ENCODE data around the gene NOC3L.
"Not testable (repeated sequence)": the region's sequence is repeated elsewhere in the genome, so short reads cannot be mapped to it uniquely, and the experiment has no call there.

The NOC3L gene, protein sequence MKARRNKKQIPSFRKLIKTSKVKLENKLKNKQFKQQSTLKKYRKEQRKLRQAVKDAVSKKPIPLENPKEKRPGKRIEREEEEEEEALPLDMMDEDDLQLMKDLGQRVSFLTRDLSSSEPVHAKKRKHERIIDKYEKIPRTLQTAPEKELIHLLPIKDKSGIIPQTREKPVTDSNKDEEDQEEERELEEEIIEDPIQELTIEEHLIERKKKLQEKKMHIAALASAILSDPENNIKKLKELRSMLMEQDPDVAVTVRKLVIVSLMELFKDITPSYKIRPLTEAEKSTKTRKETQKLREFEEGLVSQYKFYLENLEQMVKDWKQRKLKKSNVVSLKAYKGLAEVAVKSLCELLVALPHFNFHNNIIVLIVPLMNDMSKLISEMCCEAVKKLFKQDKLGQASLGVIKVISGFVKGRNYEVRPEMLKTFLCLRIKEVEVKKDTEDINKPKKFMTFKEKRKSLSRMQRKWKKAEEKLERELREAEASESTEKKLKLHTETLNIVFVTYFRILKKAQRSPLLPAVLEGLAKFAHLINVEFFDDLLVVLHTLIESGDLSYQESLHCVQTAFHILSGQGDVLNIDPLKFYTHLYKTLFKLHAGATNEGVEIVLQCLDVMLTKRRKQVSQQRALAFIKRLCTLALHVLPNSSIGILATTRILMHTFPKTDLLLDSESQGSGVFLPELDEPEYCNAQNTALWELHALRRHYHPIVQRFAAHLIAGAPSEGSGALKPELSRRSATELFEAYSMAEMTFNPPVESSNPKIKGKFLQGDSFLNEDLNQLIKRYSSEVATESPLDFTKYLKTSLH

DNA sequence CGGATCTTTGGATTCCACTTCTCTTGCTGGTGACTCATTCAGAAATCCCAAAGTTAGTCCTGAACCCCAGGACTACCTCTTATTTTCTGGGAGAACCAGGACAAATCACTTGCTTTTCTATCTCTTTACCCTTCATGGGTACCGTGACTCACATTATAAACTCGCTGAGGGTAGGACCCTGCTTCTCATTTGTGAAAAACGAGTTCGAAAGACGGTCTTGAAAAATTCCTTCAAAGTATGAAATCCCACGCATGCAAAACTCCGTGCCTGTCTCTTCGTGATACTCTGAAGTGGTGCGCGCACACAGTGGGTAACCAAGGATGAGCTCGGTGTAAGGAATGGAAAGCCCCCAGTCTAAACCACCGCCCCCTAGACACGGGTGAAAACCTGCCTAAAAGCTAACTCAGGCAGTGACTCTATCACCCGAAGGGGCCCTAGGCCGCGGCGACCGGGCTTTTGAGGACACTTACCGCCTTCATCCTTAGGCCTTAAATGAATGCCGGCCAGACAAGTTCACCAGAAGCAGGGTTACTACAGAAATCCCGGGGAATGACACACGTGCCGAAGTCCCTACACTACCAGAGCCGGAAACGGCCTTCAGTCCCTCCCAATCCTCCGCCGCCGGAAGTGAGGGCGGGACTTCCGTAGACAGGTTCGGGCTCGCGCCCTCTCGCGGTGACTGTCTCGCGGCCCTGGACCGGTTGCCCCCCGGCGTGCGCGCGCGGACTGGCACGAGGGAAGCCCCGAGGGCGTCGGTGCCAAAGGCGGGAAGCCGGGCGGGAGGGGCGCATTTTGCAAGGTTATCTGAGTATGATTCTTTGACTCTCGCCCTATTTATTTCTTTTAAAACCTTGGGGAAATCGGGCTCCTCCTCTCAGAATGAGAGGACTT lies at the start of gene NOC3L:
NOC3L (minus strand) TSS at position 580 of the 891 bp plus-strand sequence; CDS start at position 479, 101 bp downstream.
- peak; percentile 96 for DNase-seq (ENCODE audit: low spot score)

DNA sequence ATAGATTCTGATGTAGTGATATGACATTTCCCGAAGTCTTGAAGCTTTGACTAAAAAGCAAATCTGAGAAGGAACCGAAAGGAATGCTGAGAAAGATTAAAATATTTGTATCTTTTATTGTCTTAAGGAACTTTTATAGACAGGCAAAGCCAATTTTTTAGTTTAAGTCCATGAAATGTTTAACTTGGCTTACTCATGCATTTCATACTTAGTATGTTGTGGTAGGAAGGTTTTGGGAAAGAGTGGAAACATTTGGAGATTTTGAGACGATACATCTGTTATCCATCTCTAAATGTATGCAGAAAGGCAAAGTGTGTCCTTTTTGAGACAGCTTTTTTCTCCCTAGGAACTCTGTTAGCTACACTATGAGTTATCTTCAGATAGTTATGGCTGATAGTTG lies 49.7 kb upstream of the NOC3L start:
- DNase-seq (ENCODE audit: low spot score), result no peak

DNA sequence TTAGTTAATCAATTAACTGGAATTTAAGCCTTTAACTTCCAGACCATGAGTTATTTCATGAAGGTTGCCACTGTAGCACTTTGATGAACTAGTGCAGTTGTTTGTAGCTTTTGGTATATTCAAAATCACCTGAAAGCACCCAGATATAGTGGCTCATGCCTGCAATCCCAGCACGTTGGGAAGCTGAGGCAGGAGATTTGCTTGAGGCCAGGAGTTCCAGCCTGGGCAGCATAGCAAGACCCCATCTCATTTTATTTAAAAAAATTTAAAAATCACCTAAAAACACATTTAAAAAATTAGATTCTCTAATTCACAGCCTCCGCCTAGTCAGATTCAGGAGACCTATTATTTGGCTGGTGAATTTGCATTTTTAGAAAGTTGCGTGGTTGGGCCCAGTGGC lies 48.6 kb upstream of the NOC3L start:
- DNase-seq (ENCODE audit: low spot score), result no peak

DNA sequence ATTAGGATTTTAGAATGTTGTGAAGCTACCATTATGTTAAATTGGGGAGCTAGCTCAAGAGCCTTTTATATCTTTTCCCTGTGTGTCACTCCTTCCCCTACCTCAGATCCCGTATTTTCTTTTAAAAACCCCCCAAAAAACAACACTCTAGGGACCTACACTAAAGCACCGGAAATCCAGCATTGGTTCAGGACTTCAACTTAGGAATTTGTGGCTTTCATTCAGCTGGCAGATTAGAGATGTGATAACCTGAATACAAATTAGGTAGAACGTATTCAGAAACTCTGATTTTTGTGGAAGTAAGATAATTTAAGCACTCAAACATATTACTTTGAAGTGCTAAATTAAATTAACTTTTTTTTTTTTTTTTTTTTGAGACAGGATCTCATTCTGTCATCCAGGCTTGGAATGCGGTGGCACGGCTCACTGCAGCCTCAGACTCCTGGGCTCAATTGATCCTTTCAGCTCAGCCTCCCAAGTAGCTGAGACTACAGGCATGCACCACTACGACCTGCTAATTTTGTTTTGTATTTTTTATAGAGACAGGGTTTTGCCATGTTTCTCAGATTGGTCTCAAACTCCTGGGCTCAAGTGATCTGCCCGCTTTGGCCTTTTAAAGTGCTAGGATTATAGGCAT lies 46.4 kb upstream of the NOC3L start:
- DNase-seq (ENCODE audit: low spot score), result no peak

DNA sequence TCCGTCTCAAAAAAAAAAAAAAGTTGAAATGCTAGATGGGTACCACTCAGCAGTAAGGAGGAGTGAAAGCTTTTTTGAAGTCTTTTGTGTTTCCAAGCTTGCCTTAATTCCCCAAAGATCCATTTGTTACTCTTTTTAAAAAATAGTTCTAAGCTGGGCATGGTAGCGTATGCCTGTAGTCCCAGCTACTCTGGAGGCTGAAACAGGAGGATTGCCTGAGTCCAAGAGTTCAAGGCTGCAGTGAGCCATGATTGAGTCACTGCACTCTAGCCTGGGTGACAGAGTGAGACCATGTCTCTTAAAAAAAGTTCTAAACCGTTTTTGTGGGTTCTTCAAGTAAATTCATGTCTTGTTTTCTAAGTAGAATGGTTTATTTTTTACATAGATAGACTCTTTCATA lies 44.9 kb upstream of the NOC3L start:
- no peak for DNase-seq (ENCODE audit: low spot score)

DNA sequence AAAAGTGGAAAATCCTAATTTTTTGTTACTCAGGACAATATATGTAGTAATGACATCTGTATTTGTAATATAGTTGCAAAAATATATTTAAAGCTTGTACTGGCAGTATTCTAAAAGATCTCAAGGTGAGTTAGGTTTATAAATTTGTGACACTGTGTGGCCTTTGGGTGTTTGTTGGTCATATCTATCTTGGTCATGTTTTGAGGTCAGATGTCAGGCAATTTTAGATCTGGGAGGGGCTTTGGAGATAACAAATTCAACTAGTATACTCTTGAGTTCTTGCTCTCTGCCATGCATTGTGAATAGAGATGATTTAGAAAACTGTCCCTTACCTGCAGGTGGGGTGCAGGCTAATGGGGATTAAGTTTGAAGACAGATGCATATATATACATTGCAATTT lies 42.7 kb upstream of the NOC3L start:
- no peak for DNase-seq (ENCODE audit: low spot score)

DNA sequence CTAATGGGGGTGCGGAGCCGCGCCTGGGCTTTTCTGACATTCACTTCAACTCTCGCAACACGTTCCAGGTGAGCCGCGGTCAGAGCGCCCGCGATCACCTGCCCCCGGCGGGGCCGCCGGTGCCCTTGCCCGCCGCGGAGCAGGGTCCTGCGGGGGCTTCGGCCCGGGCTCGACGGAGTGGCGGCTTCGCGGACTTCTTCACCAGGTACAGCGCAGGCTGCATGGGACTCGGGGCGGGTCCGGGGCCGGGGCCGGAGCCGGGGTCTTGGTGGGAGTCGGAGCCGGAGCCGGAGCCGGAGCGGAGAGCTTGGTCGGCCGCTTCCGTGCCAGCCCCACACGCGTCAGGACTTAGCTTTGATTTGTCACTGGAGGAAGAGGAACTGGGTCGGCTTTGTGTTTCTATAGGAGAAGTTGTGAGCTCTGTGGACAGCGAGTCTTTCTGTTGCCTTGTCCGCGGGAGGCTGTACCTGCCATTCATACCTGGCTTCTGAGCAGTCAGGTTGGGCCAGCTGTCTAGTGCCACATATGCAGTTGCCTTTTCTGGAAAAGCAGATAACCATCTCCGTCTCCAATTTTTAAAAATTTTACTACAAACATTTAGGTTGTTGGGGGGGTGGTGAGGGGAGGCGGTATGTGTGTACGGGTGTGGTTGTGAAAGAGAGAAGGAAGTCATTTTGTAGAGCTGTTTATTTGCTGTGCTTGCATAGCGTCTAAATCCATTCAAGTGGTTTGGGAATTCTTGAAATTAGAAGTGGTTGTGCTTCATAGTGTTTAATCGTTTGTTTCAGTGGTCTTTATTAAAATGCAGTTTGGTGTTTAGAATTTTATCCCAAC lies 40.9 kb upstream of the NOC3L start:
- peak; percentile 91 for DNase-seq (ENCODE audit: low spot score)

DNA sequence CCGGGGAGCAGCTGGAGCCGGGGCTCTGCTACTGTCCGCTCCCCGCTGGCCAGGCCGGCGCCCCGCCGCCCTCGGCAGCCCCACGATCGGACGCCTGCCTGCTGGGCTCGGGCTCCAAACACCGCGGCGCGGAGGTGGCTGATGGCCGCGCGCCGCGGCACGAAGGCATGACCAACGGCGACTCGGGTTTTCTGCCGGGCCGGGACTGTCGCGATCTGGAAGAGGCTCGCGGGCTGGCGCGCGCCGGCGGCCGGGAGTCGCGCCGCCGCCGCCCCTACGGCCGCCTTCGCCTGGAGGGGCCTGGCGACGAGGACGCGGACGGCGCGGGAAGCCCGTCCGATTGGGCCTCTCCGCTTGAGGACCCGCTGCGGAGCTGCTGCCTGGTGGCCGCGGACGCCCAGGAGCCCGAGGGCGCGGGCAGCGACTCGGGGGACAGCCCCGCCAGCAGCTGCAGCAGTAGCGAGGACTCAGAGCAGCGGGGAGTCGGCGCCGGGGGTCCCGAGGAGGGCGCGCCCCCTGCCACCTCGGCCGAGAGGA lies 40.2 kb upstream of the NOC3L start:
- DNase-seq (ENCODE audit: low spot score), result peak; percentile 60

DNA sequence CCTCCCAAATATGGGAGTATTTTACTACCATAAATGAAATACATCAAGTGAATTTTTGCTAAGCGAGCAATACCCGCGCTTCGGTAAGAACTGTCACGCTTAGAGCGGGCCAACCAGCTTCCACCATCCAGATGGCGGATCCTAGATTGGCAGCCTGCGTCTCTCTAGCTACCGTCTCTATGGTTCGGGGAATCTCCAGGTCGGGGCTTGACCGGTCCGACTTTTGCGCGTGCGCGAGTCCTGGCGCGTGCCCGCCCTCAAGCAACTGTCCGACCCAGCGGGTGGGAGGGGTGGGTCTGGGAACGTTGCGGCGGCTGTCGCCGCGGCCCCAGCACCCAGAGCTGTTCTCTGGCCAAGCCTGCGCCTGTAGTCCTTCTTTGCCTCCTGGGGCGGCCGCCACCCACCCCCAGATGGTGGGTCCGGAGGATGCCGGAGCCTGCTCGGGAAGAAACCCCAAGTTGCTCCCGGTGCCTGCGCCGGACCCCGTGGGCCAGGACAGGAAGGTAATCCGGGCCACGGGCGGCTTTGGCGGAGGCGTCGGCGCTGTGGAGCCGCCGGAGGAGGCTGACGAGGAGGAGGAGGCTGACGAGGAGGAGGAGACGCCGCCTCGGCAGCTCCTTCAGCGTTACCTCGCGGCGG lies 39.6 kb upstream of the NOC3L start, which contains the start of gene TBC1D12:
TBC1D12 (plus strand) TSS at position 338 of the 639 bp plus-strand sequence; CDS start at position 411, 73 bp downstream.
- DNase-seq (ENCODE audit: low spot score), result peak; percentile 98

DNA sequence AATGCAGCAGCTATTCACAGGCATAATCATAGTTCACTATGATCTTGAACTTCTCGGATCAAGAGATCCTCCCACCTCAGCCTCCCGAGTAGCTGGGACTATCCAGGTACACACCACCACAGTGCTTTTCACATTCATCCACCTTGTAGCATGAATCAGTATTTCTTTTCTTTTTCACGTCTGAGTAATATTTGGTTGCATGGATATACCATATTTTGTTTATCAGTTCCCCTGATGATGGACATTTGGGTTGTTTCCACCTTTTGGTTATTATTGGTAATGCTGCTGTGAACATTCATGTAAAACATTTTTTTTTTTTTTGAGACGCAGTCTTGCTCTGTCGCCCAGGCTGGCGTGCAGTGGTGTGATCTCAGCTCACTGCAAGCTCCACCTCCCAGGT lies 36.0 kb upstream of the NOC3L start:
- no peak for DNase-seq (ENCODE audit: low spot score)

DNA sequence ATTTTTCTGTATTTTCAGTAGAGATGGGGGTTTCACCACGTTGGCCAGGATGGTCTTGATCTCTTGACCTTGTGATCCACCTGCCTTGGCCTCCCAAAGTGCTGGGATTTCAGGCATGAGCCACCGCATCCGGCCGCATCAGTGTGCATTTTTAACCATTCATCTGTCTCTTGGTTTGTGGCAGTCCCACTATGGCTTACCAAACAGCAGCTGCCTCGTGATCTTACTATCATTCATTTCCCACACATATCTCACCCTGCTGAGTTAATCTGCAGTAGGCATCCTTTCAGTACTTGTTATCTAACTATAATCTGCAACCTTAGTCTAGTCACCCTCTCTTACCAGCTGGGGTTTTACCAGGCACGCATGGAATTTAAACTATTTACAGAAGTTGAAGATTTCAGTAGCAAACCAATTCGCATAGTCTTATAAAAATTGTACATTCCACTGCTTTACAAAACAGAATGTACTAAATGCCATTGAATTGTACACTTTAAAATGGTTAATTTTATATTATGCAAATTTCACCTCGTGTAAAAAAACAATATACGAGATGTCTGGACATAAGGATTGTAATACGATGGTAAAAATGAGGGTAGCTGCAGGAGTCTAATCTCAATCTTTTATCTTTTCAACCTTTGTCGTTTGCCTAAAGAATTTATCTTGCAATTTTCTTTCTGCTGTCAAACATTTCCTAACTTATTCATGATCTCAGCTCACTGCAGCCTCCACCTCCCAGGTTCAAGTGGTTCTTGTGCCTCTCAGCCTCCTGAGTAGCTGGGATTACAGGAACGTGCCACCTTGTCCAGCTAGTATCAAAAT lies 35.0 kb upstream of the NOC3L start:
- DNase-seq (ENCODE audit: low spot score), result peak; percentile 65

DNA sequence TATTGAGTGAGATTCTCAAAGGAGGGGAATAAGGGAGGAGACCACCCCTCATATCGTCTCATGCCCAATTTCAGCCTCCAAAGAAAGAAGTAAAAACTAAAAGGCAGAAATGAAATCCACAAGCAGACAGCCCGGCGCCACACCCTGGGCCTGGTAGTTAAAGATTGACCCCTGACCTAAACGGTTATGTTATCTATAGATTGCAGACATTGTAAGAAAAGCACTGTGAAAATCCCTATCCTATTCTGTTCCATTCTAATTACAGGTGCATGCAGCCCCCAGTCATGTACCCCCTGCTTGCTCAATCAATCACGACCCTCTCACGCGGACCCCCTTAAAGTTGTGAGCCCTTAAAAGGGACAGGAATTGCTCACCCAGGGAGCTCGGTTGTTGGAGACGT lies 29.4 kb upstream of the NOC3L start:
- DNase-seq (ENCODE audit: low spot score), result not testable (repeated sequence)

DNA sequence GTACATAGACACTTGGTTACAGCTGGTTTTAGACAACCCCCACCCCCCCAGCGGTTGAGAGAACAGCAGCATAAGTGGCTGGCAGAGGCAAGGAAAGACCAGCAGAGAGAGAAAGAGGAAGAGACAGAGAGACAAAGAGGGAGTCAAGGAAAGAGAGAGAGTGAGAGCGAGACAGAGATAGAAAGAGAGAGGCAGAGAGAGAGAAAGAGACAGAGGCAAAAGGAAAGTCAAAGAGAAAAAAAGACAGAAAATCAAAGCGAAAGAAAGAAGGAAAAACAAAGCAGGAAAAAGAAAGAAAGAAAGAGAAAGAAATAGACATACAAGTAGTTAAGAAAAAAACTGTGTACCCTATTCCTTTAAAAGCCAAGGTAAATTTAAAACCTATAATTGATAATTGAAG lies 23.0 kb upstream of the NOC3L start:
- DNase-seq (ENCODE audit: low spot score), result not testable (repeated sequence)

DNA sequence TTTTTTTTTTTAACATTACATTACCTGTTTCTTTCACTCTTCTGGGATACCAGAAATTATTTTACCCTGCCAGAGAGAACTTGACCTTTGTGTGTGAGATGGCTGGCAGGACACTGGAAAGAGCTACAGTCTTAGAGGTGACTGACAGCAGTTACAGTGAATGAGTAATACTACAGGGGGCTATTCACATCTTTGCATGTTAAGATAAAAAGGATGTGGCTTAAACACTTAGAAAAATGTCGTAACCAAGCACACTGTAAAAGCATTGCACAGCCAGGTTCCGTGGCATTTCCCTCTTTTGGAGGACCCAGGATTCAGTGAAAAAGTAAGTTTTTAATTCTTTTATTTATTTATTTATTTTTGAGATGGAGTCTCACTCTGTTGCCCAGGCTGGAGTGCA lies 20.8 kb upstream of the NOC3L start:
- DNase-seq (ENCODE audit: low spot score), result no peak

DNA sequence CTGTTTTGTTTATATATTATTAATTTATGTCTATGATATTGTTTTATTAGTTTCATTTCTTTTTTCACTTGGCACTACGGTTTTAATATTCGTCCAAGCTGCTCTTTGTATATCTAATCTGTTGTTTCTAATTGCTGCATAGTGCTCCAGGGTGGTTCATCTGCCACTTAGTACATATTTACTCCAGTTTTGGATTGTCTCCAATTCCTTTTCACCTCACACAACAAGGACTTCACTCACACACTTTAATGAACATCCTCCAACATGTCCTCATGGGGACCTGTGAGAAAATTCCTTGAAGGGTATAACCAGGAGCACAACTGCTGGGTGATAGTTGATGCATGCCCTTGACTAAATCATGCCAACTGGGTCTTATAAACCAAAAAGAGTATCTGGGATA lies 14.1 kb upstream of the NOC3L start:
- DNase-seq (ENCODE audit: low spot score), result no peak

DNA sequence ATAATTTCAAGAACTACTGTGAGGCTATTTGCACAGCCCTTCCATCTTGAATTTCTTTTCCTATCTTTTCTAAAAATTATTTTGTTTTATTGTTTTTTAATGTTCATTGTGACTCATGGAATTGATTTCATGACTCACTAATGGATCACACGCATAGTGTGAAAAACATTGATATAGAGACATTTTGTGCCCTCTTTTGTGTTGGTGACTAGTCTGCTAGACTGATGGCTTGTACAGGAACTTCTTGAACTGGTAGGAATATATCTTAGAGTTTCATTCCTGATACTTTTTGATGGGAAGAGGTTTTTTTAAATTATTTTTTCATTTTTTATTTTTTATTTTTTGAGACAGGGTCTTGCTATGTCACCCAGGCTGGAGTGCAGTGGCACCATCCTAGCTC lies 12.6 kb upstream of the NOC3L start:
- no peak for DNase-seq (ENCODE audit: low spot score)

DNA sequence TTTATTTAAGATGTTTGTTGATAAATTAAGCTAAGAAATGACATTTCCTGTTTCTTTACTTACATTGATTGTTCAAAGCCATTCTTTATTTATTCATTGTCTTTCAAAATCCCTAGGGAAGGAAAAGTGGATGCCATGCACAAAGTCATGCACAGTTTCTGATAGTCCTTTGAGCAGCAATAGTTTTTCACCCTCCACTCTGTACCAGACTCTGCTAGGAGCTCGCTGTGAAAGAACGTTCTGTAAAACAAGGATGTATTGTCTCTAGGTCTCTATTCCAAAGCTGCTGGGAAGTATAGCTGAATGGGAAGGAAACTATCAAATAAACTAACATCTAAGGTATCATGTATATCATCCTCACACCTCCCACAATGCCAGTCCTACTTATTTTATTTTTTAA lies 7.8 kb upstream of the NOC3L start:
- no peak for DNase-seq (ENCODE audit: low spot score)

DNA sequence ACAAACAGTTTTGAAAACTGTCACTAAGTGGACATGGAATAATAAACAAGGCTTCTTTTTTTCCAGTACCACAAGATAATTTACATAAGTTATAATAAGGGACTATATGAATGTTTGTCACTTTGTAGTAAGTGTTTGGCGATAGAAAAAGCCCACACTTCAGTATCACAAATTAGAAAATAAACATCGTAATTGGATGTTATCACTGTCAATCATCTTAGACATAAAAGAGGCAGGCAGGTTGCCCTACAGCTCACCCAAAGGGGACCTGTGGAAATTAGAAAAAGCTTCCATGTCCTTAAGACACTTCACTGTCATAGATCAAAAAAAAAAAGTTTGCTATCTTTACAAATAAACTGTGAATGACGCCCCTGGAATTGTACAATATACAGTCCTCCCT lies 3.6 kb upstream of the NOC3L start:
- no peak for DNase-seq (ENCODE audit: low spot score)

DNA sequence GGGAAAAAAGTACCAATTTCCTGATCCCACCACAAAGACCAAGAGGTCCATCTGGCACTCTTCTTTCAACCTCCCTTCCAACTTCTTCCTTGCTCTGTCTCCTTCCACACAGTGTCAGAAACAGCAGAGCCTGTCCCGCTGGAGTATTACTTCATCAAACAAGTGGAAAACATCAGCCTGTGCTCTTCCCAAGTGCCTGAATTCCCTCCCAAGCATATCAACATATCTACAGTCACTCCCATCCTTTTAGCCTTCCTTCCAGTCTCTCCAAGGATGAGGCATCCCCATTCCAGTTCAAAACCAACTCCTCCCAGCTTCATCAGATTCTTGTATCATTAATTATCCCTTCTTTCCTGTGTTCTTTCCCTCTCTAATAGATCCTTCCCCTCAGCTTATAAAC lies 1.7 kb upstream of the NOC3L start:
- DNase-seq (ENCODE audit: low spot score), result no peak

All from kidney tubule cell (primary cell).